ENCODE results near the gene KPNA6.
A peak's percentile ranks its signal among the peaks of the same experiment; 100 is the strongest.

Gene KPNA6

GRCh38 chr1:32073299-32074229 lies 34.3 kb upstream of the KPNA6 start:
- peak overlapping the region; percentile 82; the same call in 1 of the 2 replicates for H3K9ac ChIP-seq (ENCODE audit: low read length)
- H3K27me3 ChIP-seq (replicated peaks; ENCODE audit: insufficient read depth, low read length) = no peaks in the 10 kb centered on the region
- DNase-seq = no peak
- peaks cover 29% of the 10 kb centered on the region for H3K79me2 ChIP-seq (ENCODE audit: low read length)
- H2AFZ ChIP-seq (ENCODE audit: low read length) = peak overlapping the region; percentile 83
- H3K4me2 ChIP-seq (ENCODE audit: low read depth, low read length) = peak overlapping the region; percentile 79
- H4K20me1 ChIP-seq (ENCODE audit: insufficient read depth, low read length) = no peaks in the 10 kb centered on the region
- peaks cover 8% of the 10 kb centered on the region; the same call in 1 of the 2 replicates for H3F3A ChIP-seq (ENCODE audit: insufficient read depth, low read length)
- no peaks in the 10 kb centered on the region for H3K9me3 ChIP-seq (replicated peaks; ENCODE audit: insufficient read depth, low read length)
- H3K9me2 ChIP-seq (replicated peaks; ENCODE audit: insufficient read depth, low read length) = no peaks in the 10 kb centered on the region
- H3K36me3 ChIP-seq (replicated peaks; ENCODE audit: insufficient read depth, low read length) = no peaks in the 10 kb centered on the region; the same call in 1 of the 2 replicates
- peaks cover 9% of the 10 kb centered on the region for H3K4me1 ChIP-seq (ENCODE audit: low read length)
- H3K4me3 ChIP-seq (ENCODE audit: low read length) = peak overlapping the region; percentile 87
- TF ChIP-seq EZH2phosphoT487 (IDR thresholded peaks at IDR 0.05; ENCODE audit: low read length) (no peak), EZH2 (optimal IDR thresholded peaks at IDR 0.05; ENCODE audit: low read depth, low read length) (no peak), CTCF (IDR thresholded peaks at IDR 0.05; ENCODE audit: low read length) (no peak; the same call in 1 of the 2 replicates)
- H3K27ac ChIP-seq (ENCODE audit: low read length) = peak overlapping the region; percentile 81; the same call in 1 of the 2 replicates

- H3K4me3 ChIP-seq (ENCODE audit: low read length) = no peak overlapping the region
- no peaks in the 10 kb centered on the region for H4K20me1 ChIP-seq (ENCODE audit: insufficient read depth, low read length)
- H3K79me2 ChIP-seq (ENCODE audit: low read length) = peaks cover 29% of the 10 kb centered on the region
- H3K9me3 ChIP-seq (replicated peaks; ENCODE audit: insufficient read depth, low read length) = no peaks in the 10 kb centered on the region
- peaks cover 4% of the 10 kb centered on the region; the same call in 1 of the 2 replicates for H3F3A ChIP-seq (ENCODE audit: insufficient read depth, low read length)
- H3K4me1 ChIP-seq (ENCODE audit: low read length) = peaks cover 9% of the 10 kb centered on the region
- no peaks in the 10 kb centered on the region for H3K27me3 ChIP-seq (replicated peaks; ENCODE audit: insufficient read depth, low read length)
- no peak overlapping the region for H3K4me2 ChIP-seq (ENCODE audit: low read depth, low read length)
- H3K27ac ChIP-seq (ENCODE audit: low read length) = no peak overlapping the region
- H2AFZ ChIP-seq (ENCODE audit: low read length) = no peak overlapping the region
- DNase-seq = no peak
- no peaks in the 10 kb centered on the region; the same call in 1 of the 2 replicates for H3K36me3 ChIP-seq (replicated peaks; ENCODE audit: insufficient read depth, low read length)
- no peak overlapping the region for H3K9ac ChIP-seq (ENCODE audit: low read length)
- TF ChIP-seq EZH2 (optimal IDR thresholded peaks at IDR 0.05; ENCODE audit: low read depth, low read length) (no peak), CTCF (IDR thresholded peaks at IDR 0.05; ENCODE audit: low read length) (no peak), EZH2phosphoT487 (IDR thresholded peaks at IDR 0.05; ENCODE audit: low read length) (no peak)
- no peaks in the 10 kb centered on the region for H3K9me2 ChIP-seq (replicated peaks; ENCODE audit: insufficient read depth, low read length)
Observed at GRCh38 chr1:32074841-32075240, 33.0 kb upstream of the KPNA6 start.

GRCh38 chr1:32077451-32077850 lies 30.4 kb upstream of the KPNA6 start:
- no peak overlapping the region for H3K9ac ChIP-seq (ENCODE audit: low read length)
- H3K4me3 ChIP-seq (ENCODE audit: low read length) = no peak overlapping the region
- no peaks in the 10 kb centered on the region for H3F3A ChIP-seq (ENCODE audit: insufficient read depth, low read length)
- H3K27me3 ChIP-seq (replicated peaks; ENCODE audit: insufficient read depth, low read length) = no peaks in the 10 kb centered on the region
- H2AFZ ChIP-seq (ENCODE audit: low read length) = no peak overlapping the region
- no peaks in the 10 kb centered on the region for H4K20me1 ChIP-seq (ENCODE audit: insufficient read depth, low read length)
- TF ChIP-seq EZH2 (optimal IDR thresholded peaks at IDR 0.05; ENCODE audit: low read depth, low read length) (no peak), CTCF (IDR thresholded peaks at IDR 0.05; ENCODE audit: low read length) (no peak), EZH2phosphoT487 (IDR thresholded peaks at IDR 0.05; ENCODE audit: low read length) (no peak)
- no peaks in the 10 kb centered on the region for H3K4me1 ChIP-seq (ENCODE audit: low read length)
- no peak for DNase-seq
- no peaks in the 10 kb centered on the region for H3K9me3 ChIP-seq (replicated peaks; ENCODE audit: insufficient read depth, low read length)
- peaks cover 29% of the 10 kb centered on the region for H3K79me2 ChIP-seq (ENCODE audit: low read length)
- no peak overlapping the region for H3K4me2 ChIP-seq (ENCODE audit: low read depth, low read length)
- H3K27ac ChIP-seq (ENCODE audit: low read length) = no peak overlapping the region
- H3K9me2 ChIP-seq (replicated peaks; ENCODE audit: insufficient read depth, low read length) = no peaks in the 10 kb centered on the region
- H3K36me3 ChIP-seq (replicated peaks; ENCODE audit: insufficient read depth, low read length) = no peaks in the 10 kb centered on the region; the same call in 1 of the 2 replicates
